Psoas muscle (tissue), 8 donors: ENCODE results near the gene WFDC9. TPM values are rescaled to one million over a fixed set of nuclear protein-coding genes. Genes with fewer than 3 reads are reported as not detected.
"Not testable (repeated sequence)": the region's sequence is repeated elsewhere in the genome, so short reads cannot be mapped to it uniquely, and the experiment has no call there.

Source experiments
- ATAC-seq, 4 donors: fragments of 200-7000 bp; cut with Tn5 transposase; one replicate each; pipeline ENCODE4 v1.9.1; 2020; ENCODE audit warnings: moderate library complexity in 3 of 4, mild to moderate bottlenecking in 2 of 4
- DNase-seq, 2 donors: peaks; one replicate each; pipeline ENCODE4 v3.0.0-alpha.2; 2020
- H3K27ac ChIP-seq: fragments of 200-600 bp; one replicate; pipeline ENCODE4 v1.8.0; 2022
- H3K27me3 ChIP-seq, 3 donors: fragments of 200-600 bp in 1 of 3; one replicate each; pipeline versions ENCODE4 v1.6.1 to v1.8.0; 2013 to 2022; ENCODE audit warnings: low read length in 2 of 3, mild to moderate bottlenecking in 2 of 3, moderate library complexity in 1 of 3; ENCODE audit not compliant: insufficient read depth in 3 of 3
- H3K36me3 ChIP-seq, 2 donors: fragments of 200-600 bp in 1 of 2; one replicate each; pipeline versions ENCODE4 v1.6.1 to v1.8.0; 2013 to 2022; ENCODE audit warnings: low read depth in 1 of 2, mild to moderate bottlenecking in 1 of 2, moderate library complexity in 1 of 2; ENCODE audit not compliant: insufficient read depth in 1 of 2
- H3K4me1 ChIP-seq: fragments of 200-600 bp; one replicate; pipeline ENCODE4 v1.8.0; 2022
- H3K4me3 ChIP-seq: fragments of 200-600 bp; one replicate; pipeline ENCODE4 v1.8.0; 2022; ENCODE audit warnings: mild to moderate bottlenecking
- H3K9me3 ChIP-seq: fragments of 200-600 bp; one replicate; pipeline ENCODE4 v1.8.0; 2022
- WGBS, 3 donors: extraction: QIAGEN DNeasy Blood & Tissue Kit; methylation state at CpG; one replicate each; pipeline versions ENCODE4 v1.1.6 to v1.1.7; 2013; 5-methylcytosine and 5-hydroxymethylcytosine counted together
- intact Hi-C, 2 donors: fragments of 100-400 bp; cut with DNase I; formaldehyde crosslinking; loops; one replicate each; pipeline versions ENCODE4 v1.11.0 to v1.14.2; 2022
- long read RNA-seq, 2 donors: library from polyadenylated mRNA; unstranded; transcript quantifications; one replicate each; pipeline ENCODE4 v2.0.0, GENCODE V29; 2021
- polyA plus RNA-seq, 3 donors: library from polyadenylated mRNA; stranded (reverse); fragments of 200-250 nt; gene quantifications; one replicate each; pipeline ENCODE4 v1.2.3, GENCODE V29; 2013
- total RNA-seq, 4 donors: library from RNA; stranded (reverse); fragmentation: NEBNext Ultra II Directional in 2 of 4; extraction: Animal tissue kit (Norgen Biotek cat#: 25700) in 2 of 4; gene quantifications; one replicate each; pipeline versions ENCODE4 v1.2.1 to v1.2.4, GENCODE V29; 2021 to 2023
- TF ChIP-seq, protein P1 (sequence below): fragments of 200-600 bp; IDR thresholded peaks from one replicate; pipeline ENCODE4 v1.8.0; 2022; ENCODE audit warnings: antibody characterized with exemption
- donor health status: healthy with polysubstance abuse.
- donor health status: DM: no; HTN: no; CAD: no; lungs with moderate emphysema.
- donor health status: Bipolar disorder and iron deficiency.
- donor health status: healthy.
- donor health status: DM: yes; HTN: yes; CAD: no.
- donor health status: DM: no; HTN: no; CAD: no.
- donor health status: DM: no; HTN: no; CAD: no.
- donor health status: DM: yes; HTN: yes; CAD: no.

Gene WFDC9
- total RNA-seq = not detected
- polyA plus RNA-seq = not detected
- long read RNA-seq, donor 1 = 0 reads
- long read RNA-seq, donor 2 = 0 reads

DNA sequence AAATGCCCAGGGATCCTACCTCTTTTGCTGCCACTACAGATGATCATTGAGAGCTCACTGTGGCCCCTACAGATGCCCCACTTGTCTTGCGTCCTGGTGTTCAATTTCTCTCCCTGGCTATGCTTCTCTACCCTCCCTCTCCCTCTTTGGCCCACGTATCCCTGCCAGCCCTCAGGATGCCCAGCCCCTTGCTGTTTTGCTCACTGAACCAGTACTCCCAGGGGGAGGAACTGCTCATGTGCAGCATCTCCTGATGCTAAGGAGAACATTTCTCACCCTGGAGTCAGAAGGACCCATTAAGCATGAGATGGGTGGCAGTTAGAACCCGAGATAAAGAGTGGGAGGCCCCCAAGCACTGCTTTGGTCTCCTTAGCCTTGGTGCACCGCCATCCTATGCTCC, at the start of gene WFDC9:
WFDC9 (minus strand) TSS at position 101 of the 400 bp plus-strand sequence. CDS start 21,103 bp downstream, outside the sequence.
- DNase-seq (no peak), ATAC-seq (no peak)
- no peak within 1 kb of the TSS for H3K4me3 ChIP-seq
- peaks cover 0 to 2% (median 2%) of the 10 kb centered on the region in 3 donors for H3K27me3 ChIP-seq
- no peaks in the 10 kb centered on the region for H3K9me3 ChIP-seq
- 50 to 60% (median 58%) methylated on average over 4 of the region's 4 CpGs for WGBS, 3 donors
- H3K4me1 ChIP-seq = no peaks in the 10 kb centered on the region
- no peaks in the 10 kb centered on the region for H3K36me3 ChIP-seq
- TF ChIP-seq, protein P1, sequence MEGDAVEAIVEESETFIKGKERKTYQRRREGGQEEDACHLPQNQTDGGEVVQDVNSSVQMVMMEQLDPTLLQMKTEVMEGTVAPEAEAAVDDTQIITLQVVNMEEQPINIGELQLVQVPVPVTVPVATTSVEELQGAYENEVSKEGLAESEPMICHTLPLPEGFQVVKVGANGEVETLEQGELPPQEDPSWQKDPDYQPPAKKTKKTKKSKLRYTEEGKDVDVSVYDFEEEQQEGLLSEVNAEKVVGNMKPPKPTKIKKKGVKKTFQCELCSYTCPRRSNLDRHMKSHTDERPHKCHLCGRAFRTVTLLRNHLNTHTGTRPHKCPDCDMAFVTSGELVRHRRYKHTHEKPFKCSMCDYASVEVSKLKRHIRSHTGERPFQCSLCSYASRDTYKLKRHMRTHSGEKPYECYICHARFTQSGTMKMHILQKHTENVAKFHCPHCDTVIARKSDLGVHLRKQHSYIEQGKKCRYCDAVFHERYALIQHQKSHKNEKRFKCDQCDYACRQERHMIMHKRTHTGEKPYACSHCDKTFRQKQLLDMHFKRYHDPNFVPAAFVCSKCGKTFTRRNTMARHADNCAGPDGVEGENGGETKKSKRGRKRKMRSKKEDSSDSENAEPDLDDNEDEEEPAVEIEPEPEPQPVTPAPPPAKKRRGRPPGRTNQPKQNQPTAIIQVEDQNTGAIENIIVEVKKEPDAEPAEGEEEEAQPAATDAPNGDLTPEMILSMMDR = no peak
- intact Hi-C loops = no loop called here
- no peak within 1 kb of the TSS for H3K27ac ChIP-seq

DNA sequence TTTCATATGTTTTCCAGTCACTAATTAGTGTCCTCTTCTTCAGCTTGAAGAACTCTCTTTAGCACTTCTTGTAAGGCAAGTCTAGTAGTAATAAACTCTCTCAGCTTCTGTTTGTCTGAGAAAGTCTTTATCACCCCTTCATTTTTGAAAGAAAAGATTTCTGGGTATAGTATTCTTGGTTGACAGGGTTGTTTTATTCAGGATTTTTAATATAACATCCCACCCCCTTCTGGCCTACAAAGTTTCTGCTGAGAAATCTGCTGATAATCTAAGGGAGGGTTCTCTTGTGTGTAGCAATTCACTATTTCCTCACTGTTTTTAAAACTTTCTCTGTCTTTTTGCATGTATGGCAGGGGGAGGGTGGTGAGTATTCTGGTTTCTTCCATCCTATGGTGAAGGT, 48.6 kb upstream of the WFDC9 start:
- intact Hi-C loops = no loop called here
- no peak for ATAC-seq
- H3K4me1 ChIP-seq = no peaks in the 10 kb centered on the region
- no peak for DNase-seq
- H3K36me3 ChIP-seq = no peaks in the 10 kb centered on the region
- H3K9me3 ChIP-seq = peaks cover 13% of the 10 kb centered on the region
- H3K27ac ChIP-seq = no peak overlapping the region
- peaks cover 0 to 2% (median 0%) of the 10 kb centered on the region in 3 donors for H3K27me3 ChIP-seq
- H3K4me3 ChIP-seq = no peak overlapping the region
- TF ChIP-seq, protein P1 = no peak

DNA sequence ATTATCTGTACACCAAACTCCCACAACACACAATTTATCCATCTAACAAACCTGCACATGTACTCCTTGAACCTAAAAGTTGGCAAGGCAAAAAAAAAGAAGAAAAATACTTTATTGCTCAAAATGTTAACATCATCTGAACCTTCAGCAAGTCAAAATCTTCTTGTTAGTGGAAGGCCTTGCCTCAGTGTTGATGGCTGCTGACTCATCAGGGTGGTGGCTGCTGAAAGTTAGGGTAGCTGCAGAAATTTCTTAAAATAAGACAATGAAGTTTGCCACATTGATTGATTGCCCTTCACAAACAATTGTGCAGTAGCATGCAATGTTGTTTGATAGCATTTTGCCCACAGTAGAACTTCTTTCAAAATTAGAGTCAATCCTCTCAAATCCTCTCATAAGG, 41.7 kb upstream of the WFDC9 start:
- H3K27me3 ChIP-seq = no peaks in the 10 kb centered on the region
- H3K4me1 ChIP-seq = no peaks in the 10 kb centered on the region
- no peaks in the 10 kb centered on the region for H3K9me3 ChIP-seq
- no peak overlapping the region for H3K4me3 ChIP-seq
- DNase-seq = no peak
- no peaks in the 10 kb centered on the region for H3K36me3 ChIP-seq
- intact Hi-C loops = no loop called here
- no peak overlapping the region for H3K27ac ChIP-seq
- no peak for ATAC-seq
- TF ChIP-seq, protein P1 = no peak

DNA sequence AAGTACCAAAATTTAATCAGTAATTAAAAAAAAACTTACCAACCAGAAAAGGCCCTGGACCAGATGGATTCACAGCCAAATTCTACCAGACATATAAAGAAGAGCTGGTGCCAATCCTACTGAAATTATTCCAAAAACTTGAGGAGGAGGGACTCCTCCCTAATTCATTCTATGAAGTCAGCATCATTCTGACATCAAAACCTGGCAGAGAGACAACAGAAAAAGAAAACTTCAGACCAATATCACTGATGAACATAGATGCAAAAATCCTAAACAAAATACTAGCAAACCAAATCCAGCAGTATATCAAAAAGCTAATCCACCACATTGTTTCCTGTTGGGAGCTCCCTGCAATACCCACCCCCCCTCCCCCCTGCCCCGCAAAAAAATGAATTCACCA, 39.1 kb upstream of the WFDC9 start, which contains the start of gene WFDC11:
WFDC11 (minus strand) TSS at position 101 of the 400 bp plus-strand sequence. CDS start 19,639 bp downstream, outside the sequence.
- TF ChIP-seq, protein P1 = no peak
- intact Hi-C loops = no loop called here
- Histone ChIP-seq H3K36me3 (no peaks in the 10 kb centered on the region), H3K4me1 (no peaks in the 10 kb centered on the region), H3K9me3 (no peaks in the 10 kb centered on the region), H3K4me3 (no peak within 1 kb of the TSS), H3K27me3 (no peaks in the 10 kb centered on the region), H3K27ac (no peak within 1 kb of the TSS)
- DNase-seq = no peak
- ATAC-seq = no peak
- WGBS, 3 donors = 71 to 88% (median 80%) methylated on average over 1 of the region's 1 CpG

DNA sequence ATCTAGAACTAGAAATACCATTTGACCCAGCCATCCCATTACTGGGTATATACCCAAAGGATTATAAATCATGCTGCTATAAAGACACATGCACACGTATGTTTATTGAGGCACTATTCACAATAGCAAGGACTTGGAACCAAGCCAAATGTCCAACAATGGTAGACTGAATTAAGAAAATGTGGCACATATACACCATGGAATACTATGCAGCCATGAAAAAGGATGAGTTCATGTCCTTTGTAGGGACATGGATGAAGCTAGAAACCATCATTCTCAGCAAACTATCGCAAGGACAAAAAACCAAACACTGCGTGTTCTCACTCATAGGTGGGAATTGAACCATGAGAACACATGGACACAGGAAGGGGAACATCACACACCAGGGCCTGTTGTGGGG, 26.0 kb upstream of the WFDC9 start:
- ATAC-seq = not testable (repeated sequence)

DNA sequence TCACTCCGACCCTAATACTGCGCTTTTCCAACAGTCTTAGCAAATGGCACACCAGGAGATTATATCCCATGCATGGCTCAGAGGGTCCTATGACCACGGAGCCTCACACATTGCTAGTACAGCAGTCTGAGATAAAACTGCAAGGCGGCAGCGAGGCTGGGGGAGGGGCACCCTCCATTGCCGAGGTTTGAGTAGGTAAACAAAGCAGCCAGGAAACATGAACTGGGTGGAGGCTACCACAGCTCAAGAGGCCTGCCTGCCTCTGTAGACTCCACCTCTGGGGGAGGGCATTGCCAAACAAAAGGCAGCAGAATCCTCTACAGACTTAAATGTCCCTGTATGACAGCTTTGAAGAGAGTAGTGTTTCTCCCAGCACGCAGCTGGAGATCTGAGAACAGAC, 20.6 kb upstream of the WFDC9 start:
- intact Hi-C loops, H3K4me1 ChIP-seq, H3K4me3 ChIP-seq, H3K27ac ChIP-seq, H3K27me3 ChIP-seq, DNase-seq, H3K36me3 ChIP-seq, ATAC-seq, H3K9me3 ChIP-seq: not testable (repeated sequence)
- WGBS, 3 donors = 79 to 86% (median 82%) methylated on average over 7 of the region's 7 CpGs

More for the DNA sequence above, 26.0 kb upstream of the WFDC9 start:
- H3K27ac ChIP-seq, DNase-seq, intact Hi-C loops, H3K36me3 ChIP-seq, H3K4me3 ChIP-seq, H3K27me3 ChIP-seq, H3K4me1 ChIP-seq, H3K9me3 ChIP-seq: not testable (repeated sequence)
- 87 to 97% (median 92%) methylated on average over 1 to 3 of the region's 3 CpGs for whole genome bisulfite sequencing, 3 donors
